AG04450 (cell line): ENCODE data around the gene HTR3A. TPM values are rescaled to one million over a fixed set of nuclear protein-coding genes. Genes with fewer than 3 reads are reported as not detected.

Source experiments
- CTCF ChIA-PET: fragments of 300-600, 350-600 bp; formaldehyde crosslinking; extraction: SDS; loops from one replicate; lab custom pipeline; 2022; ENCODE audit warnings: antibody characterized with exemption, inconsistent platforms; lab: Charles Lee
- POLR2A ChIA-PET: fragments of 350-600 bp; formaldehyde crosslinking; extraction: SDS; loops from one replicate; lab custom pipeline; 2021; ENCODE audit warnings: antibody characterized with exemption, inconsistent platforms; lab: Yijun Ruan, JAX
- DNase-seq: peaks from one replicate; pipeline ENCODE4 v3.0.0-alpha.2; 2011; ENCODE audit warnings: low read depth, low spot score
- H3K27ac ChIP-seq: one replicate; pipeline ENCODE4 v1.5.1; 2012; ENCODE audit warnings: low read depth, low read length, control low read depth
- H3K27me3 ChIP-seq: one replicate; pipeline ENCODE4 v1.6.0; 2012; ENCODE audit warnings: low read length; ENCODE audit not compliant: control insufficient read depth, insufficient read depth
- H3K4me3 ChIP-seq: 2 replicates; pipeline ENCODE4 v1.5.1; 2011; ENCODE audit warnings: mild to moderate bottlenecking, low read depth, low read length, control low read depth
- H3K9me3 ChIP-seq: 2 replicates; pipeline ENCODE4 v1.5.1; 2012; ENCODE audit warnings: low read length; ENCODE audit not compliant: control insufficient read depth, insufficient read depth
- CTCF ChIP-seq: IDR thresholded peaks from 2 replicates; pipeline ENCODE4 v1.5.1; 2011; ENCODE audit warnings: low read depth, low read length, control low read depth, inconsistent platforms
- polyA plus RNA-seq: library from polyadenylated mRNA; depleted of rRNA; stranded (reverse); fragments of >200 nt; gene quantifications from 2 replicates; pipeline ENCODE4 v1.2.3, GENCODE V29; 2011

HTR3A gene
- polyA plus RNA-seq, 1 experiment, result not detected

GRCh38 chr11:113985906-113986305 lies 11.0 kb downstream of the HTR3A start:
- Histone ChIP-seq H3K27ac (no peak overlapping the region), H3K9me3 (no peaks in the 10 kb centered on the region), H3K27me3 (no peaks in the 10 kb centered on the region), H3K4me3 (no peak overlapping the region)
- no peak for TF ChIP-seq CTCF
- POLR2A ChIA-PET, result no interaction called here
- DNase-seq, result no peak
- CTCF ChIA-PET, result interaction anchor here (1.1 kb wide), 1 partner anchor 275 kb away, joined by 3 read pairs; no protein-coding TSS in a partner anchor

GRCh38 chr11:113986351-113987140 lies 11.6 kb downstream of the HTR3A start:
- no peak for DNase-seq
- Histone ChIP-seq H3K27ac (no peak overlapping the region), H3K4me3 (no peak overlapping the region), H3K9me3 (no peaks in the 10 kb centered on the region), H3K27me3 (no peaks in the 10 kb centered on the region)
- CTCF ChIA-PET, result interaction anchor here (1.1 kb wide), 1 partner anchor 275 kb away, joined by 3 read pairs; no protein-coding TSS in a partner anchor
- TF ChIP-seq CTCF, result no peak
- POLR2A ChIA-PET, result no interaction called here

GRCh38 chr11:113989381-113989780 lies 14.5 kb downstream of the HTR3A start:
- H3K27me3 ChIP-seq, result no peaks in the 10 kb centered on the region
- H3K4me3 ChIP-seq, result no peak overlapping the region
- no peak for TF ChIP-seq CTCF
- ChIA-PET POLR2A (no interaction called here), CTCF (interaction anchor here (11.0 kb wide), 1 partner anchor 273 kb away, joined by 173 read pairs; no protein-coding TSS in a partner anchor)
- H3K9me3 ChIP-seq, result no peaks in the 10 kb centered on the region
- DNase-seq, result no peak
- H3K27ac ChIP-seq, result no peak overlapping the region

- ChIA-PET POLR2A (no interaction called here), CTCF (interaction anchor here (11.0 kb wide), 1 partner anchor 273 kb away, joined by 173 read pairs; no protein-coding TSS in a partner anchor)
- no peak for TF ChIP-seq CTCF
- no peaks in the 10 kb centered on the region for H3K9me3 ChIP-seq
- no peak overlapping the region for H3K27ac ChIP-seq
- H3K27me3 ChIP-seq, result no peaks in the 10 kb centered on the region
- DNase-seq, result no peak
- no peak overlapping the region for H3K4me3 ChIP-seq
These were observed 15.0 kb downstream of the HTR3A start for GRCh38 chr11:113989916-113990315.

GRCh38 chr11:113991170-113991569 lies 16.3 kb downstream of the HTR3A start:
- no peak for TF ChIP-seq CTCF
- CTCF ChIA-PET, result interaction anchor here (0.8 to 11.0 kb wide), 3 partner anchors 14 to 272 kb away, joined by 3 to 173 read pairs (median 4); partner anchors contain the start of gene HTR3A

More at GRCh38 chr11:113991170-113991569, 16.3 kb downstream of the HTR3A start:
- Histone ChIP-seq H3K27me3 (no peaks in the 10 kb centered on the region), H3K27ac (no peak overlapping the region), H3K4me3 (no peak overlapping the region), H3K9me3 (no peaks in the 10 kb centered on the region)
- POLR2A ChIA-PET, result interaction anchor here (0.7 kb wide), 1 partner anchor 14 kb away, joined by 5 read pairs; no protein-coding TSS in a partner anchor
- no peak for DNase-seq
